ENCODE data around the gene SASH1.
"Not testable (repeated sequence)": the region's sequence is repeated elsewhere in the genome, so short reads cannot be mapped to it uniquely, and the experiment has no call there.

SASH1 gene

GRCh38 chr6:148370176-148370575, 27.5 kb downstream of the SASH1 start:
- no peak for DNase-seq (ENCODE audit: low spot score)

- no peak for DNase-seq (ENCODE audit: low spot score)
These were observed 31.6 kb downstream of the SASH1 start for GRCh38 chr6:148374040-148374774.

DNA sequence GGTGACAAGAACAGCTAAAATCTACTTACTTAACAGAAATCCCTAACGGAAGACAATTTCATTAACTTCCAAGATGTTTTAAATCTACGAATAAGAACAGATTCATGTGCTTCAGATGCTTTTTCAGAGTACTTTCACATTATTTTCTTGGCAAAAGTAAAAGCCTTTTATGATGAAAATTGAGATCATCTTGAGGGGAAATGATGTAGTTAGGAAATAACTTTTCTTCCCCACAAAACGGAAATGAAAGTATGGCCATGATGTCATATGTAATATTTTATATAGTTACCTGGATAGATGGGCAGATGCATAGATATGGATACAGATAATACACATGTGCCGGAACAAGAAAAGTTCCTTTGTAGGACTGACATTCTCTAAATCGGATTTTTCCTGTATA, 32.8 kb downstream of the SASH1 start:
- no peak for DNase-seq (ENCODE audit: low spot score)

- DNase-seq (ENCODE audit: low spot score): no peak
These were observed 36.8 kb downstream of the SASH1 start for GRCh38 chr6:148379481-148379880.

GRCh38 chr6:148379966-148380713, 37.5 kb downstream of the SASH1 start:
- DNase-seq (ENCODE audit: low spot score): no peak

DNA sequence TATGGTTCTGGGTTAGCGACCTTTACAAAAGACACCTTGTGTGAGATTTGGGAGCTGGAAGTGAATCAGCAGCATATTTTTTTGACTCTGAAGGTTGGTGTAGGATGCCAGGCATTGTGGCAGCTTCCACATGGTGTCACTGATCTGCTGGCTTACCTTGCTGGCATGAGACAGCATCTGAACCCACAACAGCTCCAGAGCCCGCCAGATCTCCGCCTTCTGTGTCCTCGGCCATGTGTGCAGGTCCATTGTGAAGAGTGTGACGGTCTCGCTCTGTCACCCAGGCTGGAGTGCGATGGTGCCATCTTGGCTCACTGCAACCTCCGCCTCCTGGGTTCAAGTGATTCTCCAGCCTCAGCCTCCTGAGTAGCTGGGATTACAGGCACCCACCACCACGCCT, 39.4 kb downstream of the SASH1 start:
- DNase-seq (ENCODE audit: low spot score): not testable (repeated sequence)

DNA sequence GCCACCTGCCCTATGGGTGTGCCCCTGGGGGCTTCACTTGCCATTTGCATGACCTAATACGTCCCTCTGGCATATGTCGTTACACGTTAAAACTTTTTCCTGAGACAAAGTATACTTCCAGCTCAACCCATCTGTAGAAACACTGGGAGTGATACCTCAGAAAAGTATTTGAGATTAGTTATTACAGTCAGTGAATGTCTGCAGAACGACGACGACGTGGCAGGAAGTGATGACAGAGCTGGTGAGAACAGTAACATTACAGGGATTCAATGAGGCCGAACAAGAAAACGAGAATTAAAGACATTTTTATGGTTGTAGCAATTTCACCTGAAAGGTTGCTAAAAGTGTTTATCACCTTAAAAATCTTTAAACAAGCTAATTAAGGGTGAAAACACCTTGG, 40.2 kb downstream of the SASH1 start:
- no peak for DNase-seq (ENCODE audit: low spot score)

GRCh38 chr6:148383658-148384368, 41.2 kb downstream of the SASH1 start:
- DNase-seq (ENCODE audit: low spot score): no peak

DNA sequence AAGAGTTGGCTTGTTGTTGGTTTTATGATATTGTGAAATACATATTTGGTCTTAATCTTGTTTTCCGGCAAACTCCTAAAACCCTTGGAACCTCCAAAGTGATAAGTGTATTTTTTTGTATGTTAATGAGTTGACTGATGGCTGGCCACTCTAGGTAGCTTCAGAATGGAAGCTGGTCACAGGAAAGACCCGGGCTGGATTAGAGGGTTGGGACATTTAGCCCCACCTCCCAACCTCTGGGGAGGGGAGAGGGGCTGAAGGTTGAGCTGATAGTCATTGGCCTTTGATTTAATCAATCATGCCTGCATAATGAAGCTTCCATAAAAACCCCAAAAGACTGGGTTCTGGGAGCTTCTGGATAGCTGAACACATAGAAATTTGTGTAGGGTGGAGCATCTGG, 42.7 kb downstream of the SASH1 start:
- no peak for DNase-seq (ENCODE audit: low spot score)

DNA sequence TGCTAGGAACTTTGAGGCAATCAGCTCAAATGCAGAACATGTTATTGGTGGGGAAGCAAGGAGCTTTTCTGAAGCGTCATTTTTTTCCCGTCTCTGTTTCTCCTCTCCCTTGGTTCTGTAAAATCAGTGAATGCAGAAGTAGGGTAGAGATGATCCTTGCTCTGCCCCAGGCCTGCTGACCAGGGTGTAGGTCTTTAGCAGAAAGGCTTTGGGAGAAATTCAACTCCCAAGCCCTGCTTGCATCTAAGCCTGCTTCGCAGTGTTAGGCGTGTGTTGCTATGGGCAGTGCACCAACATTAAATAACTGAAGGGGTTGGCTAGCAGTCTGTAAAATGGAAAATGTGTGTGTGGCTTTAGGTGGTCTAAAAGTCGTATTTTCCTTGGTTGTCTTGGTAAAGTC, 45.9 kb downstream of the SASH1 start:
- DNase-seq (ENCODE audit: low spot score): no peak

DNA sequence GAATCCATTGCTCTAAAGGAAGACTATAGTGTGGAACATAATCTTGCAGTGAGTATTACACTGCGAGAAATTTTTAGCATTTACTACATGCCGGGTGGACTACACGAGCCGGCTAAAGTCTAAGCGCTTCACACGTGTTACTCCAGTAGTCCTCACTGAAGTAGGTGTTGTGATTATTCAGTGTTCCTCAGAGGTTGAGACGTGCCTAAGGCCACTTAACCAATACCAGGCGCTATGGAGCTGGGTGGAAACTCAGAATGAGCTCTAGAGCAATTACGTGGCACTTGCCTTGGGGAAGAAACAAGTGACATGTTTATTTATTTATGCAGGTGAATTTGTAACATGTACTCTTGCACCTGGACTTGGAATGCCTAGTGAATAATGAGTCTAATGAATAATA, 46.4 kb downstream of the SASH1 start:
- no peak for DNase-seq (ENCODE audit: low spot score)

DNA sequence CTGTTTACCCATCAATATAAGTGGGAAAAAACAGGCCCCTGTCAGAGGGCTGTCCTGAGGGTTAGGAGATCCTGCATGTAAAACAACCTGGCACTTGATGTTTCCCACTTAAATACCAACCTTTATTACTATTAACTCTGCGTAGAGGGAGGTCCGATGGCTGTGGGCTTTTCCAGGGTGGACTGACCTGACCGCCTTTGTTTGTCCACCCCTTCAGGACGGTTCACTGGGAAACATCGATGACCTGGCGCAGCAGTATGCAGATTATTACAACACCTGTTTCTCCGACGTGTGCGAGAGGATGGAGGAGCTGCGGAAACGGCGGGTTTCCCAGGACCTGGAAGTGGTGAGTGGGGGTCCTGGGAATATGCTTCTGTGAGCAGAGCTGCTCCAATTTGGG, 47.3 kb downstream of the SASH1 start:
- DNase-seq (ENCODE audit: low spot score): no peak

GRCh38 chr6:148392127-148392526, 49.5 kb downstream of the SASH1 start:
- not testable (repeated sequence) for DNase-seq (ENCODE audit: low spot score)

GRCh38 chr6:148392671-148393070, 50.0 kb downstream of the SASH1 start:
- no peak for DNase-seq (ENCODE audit: low spot score)

DNA sequence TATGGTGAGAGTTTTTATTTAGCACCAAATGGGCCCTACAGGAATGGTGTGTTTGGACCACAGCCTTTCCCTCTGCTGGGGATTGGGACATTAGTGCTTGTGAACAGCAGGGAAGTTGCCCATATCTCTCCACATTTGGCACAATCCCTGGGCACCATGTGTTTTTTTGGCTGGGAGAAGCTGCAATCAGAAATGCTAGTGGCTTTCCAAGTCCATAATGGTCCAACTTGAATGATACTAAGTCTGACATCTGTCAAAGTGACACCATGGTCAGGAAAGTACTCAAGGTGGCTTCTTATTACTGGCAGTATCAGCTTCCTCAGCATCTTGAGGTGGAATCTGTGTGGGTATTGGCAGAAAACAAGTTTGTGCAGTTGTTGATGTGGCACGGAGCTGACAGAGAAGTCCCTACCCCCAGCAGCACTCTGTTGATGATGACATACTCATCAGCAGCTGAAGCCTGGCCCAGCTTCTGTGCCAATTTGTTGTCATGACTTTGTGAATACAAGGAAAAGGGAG, 53.0 kb downstream of the SASH1 start:
- DNase-seq (ENCODE audit: low spot score): no peak

GRCh38 chr6:148396411-148396810, 53.8 kb downstream of the SASH1 start:
- DNase-seq (ENCODE audit: low spot score): no peak

DNA sequence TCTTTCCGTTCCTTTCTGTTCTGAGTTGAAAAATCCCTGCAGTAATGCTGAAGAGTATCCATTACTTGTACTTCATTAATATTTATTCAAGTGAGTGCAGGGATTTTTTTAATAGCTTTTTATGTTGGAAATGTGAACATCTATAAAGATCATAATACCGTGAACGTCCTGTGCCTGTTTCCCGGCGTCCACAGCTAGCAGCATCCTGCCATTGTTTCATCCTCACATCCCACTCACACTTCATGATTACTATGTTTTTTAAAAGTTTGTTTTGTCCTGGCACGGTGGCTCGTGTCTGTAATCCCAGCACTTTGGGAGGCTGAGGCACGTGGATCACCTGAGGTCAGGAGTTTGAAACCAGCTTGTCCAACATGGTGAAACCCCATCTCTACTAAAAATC, 54.3 kb downstream of the SASH1 start:
- DNase-seq (ENCODE audit: low spot score): no peak

DNA sequence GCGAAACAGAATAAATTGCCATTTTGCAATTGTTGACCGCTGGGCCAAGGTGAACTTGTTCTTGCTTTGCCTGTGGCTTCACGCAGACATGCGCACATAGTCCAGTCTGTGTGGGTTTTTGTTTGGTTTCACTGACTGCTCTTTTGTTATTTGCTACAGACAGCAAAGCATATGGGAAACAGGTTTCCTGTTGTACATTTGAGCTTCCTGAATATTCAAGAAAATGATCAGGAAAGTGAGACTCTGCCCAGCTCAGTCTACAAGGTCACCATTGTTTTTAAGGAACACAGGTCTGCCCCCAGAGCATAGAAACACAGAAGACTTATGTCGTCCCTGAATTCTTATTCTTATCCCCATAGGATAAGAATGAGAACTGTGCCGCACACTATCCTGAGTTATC, 55.6 kb downstream of the SASH1 start:
- DNase-seq (ENCODE audit: low spot score): no peak

GRCh38 chr6:148398678-148399077, 56.0 kb downstream of the SASH1 start:
- no peak for DNase-seq (ENCODE audit: low spot score)

- no peak for DNase-seq (ENCODE audit: low spot score)
These were observed 58.9 kb downstream of the SASH1 start for GRCh38 chr6:148401571-148401970.

GRCh38 chr6:148404456-148405054, 61.9 kb downstream of the SASH1 start:
- no peak for DNase-seq (ENCODE audit: low spot score)

GRCh38 chr6:148405894-148406293, 63.3 kb downstream of the SASH1 start:
- DNase-seq (ENCODE audit: low spot score): no peak
